Endodermal cell (in vitro differentiated cells): ENCODE data around the gene CHPF. TPM values are rescaled to one million over a fixed set of nuclear protein-coding genes. Genes with fewer than 3 reads are reported as not detected.

Experiments
- DNase-seq: peaks from one replicate; pipeline ENCODE4 v3.0.0-alpha.2; 2017
- H3K27ac ChIP-seq: 2 replicates; pipeline ENCODE4 v1.5.1; 2013; ENCODE audit warnings: mild to moderate bottlenecking, low read depth, low read length, moderate library complexity
- H3K27me3 ChIP-seq: 2 replicates; pipeline ENCODE4 v1.6.1; 2013; ENCODE audit warnings: mild to moderate bottlenecking, low read length, moderate library complexity; ENCODE audit not compliant: insufficient read depth, control insufficient read depth, poor library complexity, severe bottlenecking
- H3K36me3 ChIP-seq: 2 replicates; pipeline ENCODE4 v1.7.0; 2013; ENCODE audit warnings: mild to moderate bottlenecking, low read length, moderate library complexity; ENCODE audit not compliant: control insufficient read depth, insufficient read depth
- H3K4me1 ChIP-seq: one replicate; pipeline ENCODE4 v1.7.0; 2013; ENCODE audit warnings: low read length; ENCODE audit not compliant: control insufficient read depth, insufficient read depth
- H3K4me3 ChIP-seq: 2 replicates; pipeline ENCODE4 v1.5.1; 2013; ENCODE audit warnings: mild to moderate bottlenecking, low read length, moderate library complexity
- H3K9ac ChIP-seq: 2 replicates; pipeline ENCODE4 v1.6.1; 2013; ENCODE audit warnings: mild to moderate bottlenecking, low read length, moderate library complexity; ENCODE audit not compliant: poor library complexity, severe bottlenecking; ENCODE audit errors: extremely low read depth
- H3K9me3 ChIP-seq: 2 replicates; pipeline ENCODE4 v1.6.1; 2013; ENCODE audit warnings: mild to moderate bottlenecking, low read length, moderate library complexity; ENCODE audit not compliant: control insufficient read depth
- H3K27ac Mint-ChIP-seq: 2 replicates; pipeline ENCODE4 v1.8.0; 2020; ENCODE audit warnings: mixed read lengths
- H3K27me3 Mint-ChIP-seq: 2 replicates; pipeline ENCODE4 v1.8.0; 2021; ENCODE audit warnings: mild to moderate bottlenecking, mixed read lengths; ENCODE audit not compliant: insufficient read depth
- H3K36me3 Mint-ChIP-seq: 2 replicates; pipeline ENCODE4 v1.8.0; 2020; ENCODE audit warnings: low read depth, mixed read lengths
- H3K4me1 Mint-ChIP-seq: 2 replicates; pipeline ENCODE4 v1.8.0; 2020; ENCODE audit warnings: mixed read lengths
- H3K4me3 Mint-ChIP-seq: 2 replicates; pipeline ENCODE4 v1.8.0; 2020; ENCODE audit warnings: mild to moderate bottlenecking, moderate library complexity, mixed read lengths
- H3K9me3 Mint-ChIP-seq: 2 replicates; pipeline ENCODE4 v1.8.0; 2020; ENCODE audit warnings: mild to moderate bottlenecking, mixed read lengths
- WGBS, 2 experiments: methylation state at CpG; one replicate each; pipeline versions ENCODE4 v1.1.5 to v1.1.7; 2013; ENCODE audit warnings: missing lambda C conversion rate in 2 of 2, mixed read lengths in 1 of 2; ENCODE audit not compliant: insufficient coverage in 1 of 2, insufficient read length in 1 of 2; 5-methylcytosine and 5-hydroxymethylcytosine counted together
- total RNA-seq, 2 donors: library from RNA; stranded (reverse); fragmentation: NEBNext Ultra II Directional in 1 of 2; extraction: Animal tissue kit (Norgen Biotek cat#: 25700) in 1 of 2; gene quantifications; 2 replicates in 1 of 2; 3 replicates in 1 of 2; pipeline ENCODE4 v1.2.1, GENCODE V29; 2021
- TF ChIP-seq, protein P1 (sequence below): fragments of 200-600 bp; sonication (generic); conservative IDR thresholded peaks from 2 replicates; pipeline ENCODE4 v1.5.0; 2021; ENCODE audit warnings: antibody characterized with exemption, mild to moderate bottlenecking

Gene CHPF
- total RNA-seq, 2 donors from 2014 or later = 51.2 to 54.0 TPM

DNA sequence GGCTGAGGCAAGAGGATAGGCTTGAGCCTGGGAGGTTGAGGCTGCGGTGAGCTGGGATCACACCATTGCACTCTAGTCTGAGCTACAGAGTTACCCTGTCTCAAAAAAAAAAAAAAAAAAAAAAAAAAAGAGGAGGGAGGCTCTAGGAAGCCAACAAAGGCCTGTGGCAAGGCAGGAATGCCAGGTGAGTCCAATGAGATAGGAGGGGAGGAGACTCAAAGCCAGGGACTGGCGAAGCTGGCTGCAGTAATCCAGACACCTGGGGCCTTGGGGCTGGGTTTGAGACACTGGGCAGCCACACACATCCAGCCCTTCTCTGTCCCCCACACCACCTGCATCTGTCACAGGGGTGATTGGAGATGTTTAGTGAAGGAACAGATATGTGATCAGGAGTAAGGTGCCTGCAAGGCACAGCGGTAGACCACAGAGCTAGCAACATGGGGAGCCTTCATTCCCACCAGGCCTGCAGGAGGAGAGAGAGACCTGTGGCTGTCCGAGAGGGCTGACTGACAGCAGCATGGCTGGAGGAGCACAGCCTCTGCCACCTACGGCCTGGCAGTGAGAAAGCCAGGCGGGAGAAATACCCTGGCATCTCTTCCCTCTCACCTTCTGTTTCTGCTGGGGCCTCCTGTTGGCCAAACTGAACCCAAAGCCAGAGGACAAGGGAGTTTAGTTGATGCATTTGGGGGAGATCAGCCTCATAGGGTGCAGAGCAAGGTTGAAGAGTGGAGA is 9.5 kb downstream of the CHPF start:
- Histone ChIP-seq H3K9me3 (no peaks in the 10 kb centered on the region), H3K27ac (no peak overlapping the region), H3K27me3 (peaks cover 28% of the 10 kb centered on the region), H3K4me3 (no peak overlapping the region), H3K9ac (no peak overlapping the region), H3K36me3 (no peaks in the 10 kb centered on the region), H3K4me1 (peaks cover 14% of the 10 kb centered on the region)
- H3K27me3 Mint-ChIP-seq = peaks cover 40% of the 10 kb centered on the region
- no peak for DNase-seq
- TF ChIP-seq, protein P1, sequence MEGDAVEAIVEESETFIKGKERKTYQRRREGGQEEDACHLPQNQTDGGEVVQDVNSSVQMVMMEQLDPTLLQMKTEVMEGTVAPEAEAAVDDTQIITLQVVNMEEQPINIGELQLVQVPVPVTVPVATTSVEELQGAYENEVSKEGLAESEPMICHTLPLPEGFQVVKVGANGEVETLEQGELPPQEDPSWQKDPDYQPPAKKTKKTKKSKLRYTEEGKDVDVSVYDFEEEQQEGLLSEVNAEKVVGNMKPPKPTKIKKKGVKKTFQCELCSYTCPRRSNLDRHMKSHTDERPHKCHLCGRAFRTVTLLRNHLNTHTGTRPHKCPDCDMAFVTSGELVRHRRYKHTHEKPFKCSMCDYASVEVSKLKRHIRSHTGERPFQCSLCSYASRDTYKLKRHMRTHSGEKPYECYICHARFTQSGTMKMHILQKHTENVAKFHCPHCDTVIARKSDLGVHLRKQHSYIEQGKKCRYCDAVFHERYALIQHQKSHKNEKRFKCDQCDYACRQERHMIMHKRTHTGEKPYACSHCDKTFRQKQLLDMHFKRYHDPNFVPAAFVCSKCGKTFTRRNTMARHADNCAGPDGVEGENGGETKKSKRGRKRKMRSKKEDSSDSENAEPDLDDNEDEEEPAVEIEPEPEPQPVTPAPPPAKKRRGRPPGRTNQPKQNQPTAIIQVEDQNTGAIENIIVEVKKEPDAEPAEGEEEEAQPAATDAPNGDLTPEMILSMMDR = no peak
- H3K27ac Mint-ChIP-seq = no peak overlapping the region
- no peak overlapping the region for H3K4me3 Mint-ChIP-seq
- no peaks in the 10 kb centered on the region for H3K36me3 Mint-ChIP-seq
- H3K4me1 Mint-ChIP-seq = peaks cover 12% of the 10 kb centered on the region
- 84 to 100% methylated on average over 1 to 6 of the region's 6 CpGs for WGBS, 2 experiments
- no peaks in the 10 kb centered on the region for H3K9me3 Mint-ChIP-seq

DNA sequence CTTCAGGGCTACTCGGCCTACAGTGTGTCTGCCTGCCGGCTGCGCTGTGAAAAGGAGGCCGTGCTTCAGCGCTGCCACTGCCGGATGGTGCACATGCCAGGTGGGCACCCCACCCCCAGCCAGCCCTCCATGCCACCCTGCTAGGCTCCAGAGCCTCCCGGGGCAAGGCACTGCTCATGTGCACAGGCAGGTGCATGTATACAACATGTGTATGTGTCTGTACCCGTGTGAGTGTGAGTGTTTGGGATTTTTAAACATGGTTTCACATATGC is 11.3 kb downstream of the CHPF start:
- Mint-ChIP-seq H3K4me3 (no peak overlapping the region), H3K4me1 (peaks cover 3% of the 10 kb centered on the region), H3K36me3 (no peaks in the 10 kb centered on the region), H3K27ac (no peak overlapping the region), H3K27me3 (peaks cover 58% of the 10 kb centered on the region), H3K9me3 (no peaks in the 10 kb centered on the region)
- no peak overlapping the region for H3K9ac ChIP-seq
- peaks cover 41% of the 10 kb centered on the region for H3K27me3 ChIP-seq
- no peaks in the 10 kb centered on the region for H3K9me3 ChIP-seq
- H3K27ac ChIP-seq = no peak overlapping the region
- TF ChIP-seq, protein P1 = no peak
- no peak for DNase-seq
- peaks cover 8% of the 10 kb centered on the region for H3K4me1 ChIP-seq
- H3K4me3 ChIP-seq = no peak overlapping the region
- 89 to 94% methylated on average over 3 to 8 of the region's 8 CpGs for WGBS, 2 experiments
- no peaks in the 10 kb centered on the region for H3K36me3 ChIP-seq

DNA sequence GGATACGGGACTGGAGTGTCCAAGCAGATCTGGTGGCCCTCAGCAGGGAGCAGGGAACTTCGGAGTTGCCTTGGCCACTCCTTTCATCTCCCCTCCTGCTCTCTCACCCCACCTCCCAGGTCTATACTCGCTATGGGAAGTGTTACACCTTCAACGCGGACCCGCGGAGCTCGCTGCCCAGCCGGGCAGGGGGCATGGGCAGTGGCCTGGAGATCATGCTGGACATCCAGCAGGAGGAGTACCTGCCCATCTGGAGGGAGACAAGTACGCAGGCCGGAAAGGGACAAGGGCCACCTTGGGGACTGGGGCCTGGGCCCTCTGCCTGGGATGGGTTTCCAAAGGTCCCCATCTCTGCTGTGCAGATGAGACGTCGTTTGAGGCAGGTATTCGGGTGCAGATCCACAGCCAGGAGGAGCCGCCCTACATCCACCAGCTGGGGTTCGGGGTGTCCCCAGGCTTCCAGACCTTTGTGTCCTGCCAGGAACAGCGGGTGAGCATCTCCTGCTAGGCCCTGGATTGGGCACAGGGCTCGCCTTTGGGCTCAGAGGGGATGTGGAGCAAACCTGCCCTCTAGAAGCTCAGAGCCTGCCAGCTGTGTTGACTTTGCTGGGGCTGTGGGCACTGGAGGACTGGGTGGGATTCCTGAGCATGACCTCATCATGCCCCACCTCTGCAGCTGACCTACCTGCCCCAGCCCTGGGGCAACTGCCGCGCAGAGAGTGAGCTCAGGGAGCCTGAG is 11.8 kb downstream of the CHPF start:
- H3K4me3 ChIP-seq = no peak overlapping the region
- H3K4me1 Mint-ChIP-seq = peaks cover 8% of the 10 kb centered on the region
- 88 to 93% methylated on average over 16 to 20 of the region's 20 CpGs for WGBS, 2 experiments
- no peaks in the 10 kb centered on the region for H3K36me3 Mint-ChIP-seq
- no peak overlapping the region for H3K27ac Mint-ChIP-seq
- peaks cover 41% of the 10 kb centered on the region for H3K27me3 ChIP-seq
- H3K9me3 Mint-ChIP-seq = no peaks in the 10 kb centered on the region
- no peaks in the 10 kb centered on the region for H3K36me3 ChIP-seq
- H3K27me3 Mint-ChIP-seq = peaks cover 63% of the 10 kb centered on the region
- H3K27ac ChIP-seq = no peak overlapping the region
- peaks cover 13% of the 10 kb centered on the region for H3K4me1 ChIP-seq
- TF ChIP-seq, protein P1 = no peak
- no peak overlapping the region for H3K9ac ChIP-seq
- no peaks in the 10 kb centered on the region for H3K9me3 ChIP-seq
- no peak for DNase-seq
- no peak overlapping the region for H3K4me3 Mint-ChIP-seq
